ENCODE data around the gene PON2. TPM values are rescaled to one million over a fixed set of nuclear protein-coding genes. Genes with fewer than 3 reads are reported as not detected.

Gene PON2
- total and polyA plus RNA-seq, 10 donors, result 7.6 to 56.8 (median 32.7) TPM

GRCh38 chr7:95421000-95421846 is 13.6 kb downstream of the PON2 start:
- intact Hi-C loops (cut with DNase I; ENCODE audit: low total_unique reads), result no loop called here
- 81 to 91% (median 87%) methylated on average over 2 of the region's 2 CpGs for WGBS, 5 donors
- H3K9me3 ChIP-seq, result no peaks in the 10 kb centered on the region
- H3K4me3 ChIP-seq, result no peak overlapping the region
- no peaks in the 10 kb centered on the region for H3K4me1 ChIP-seq
- H3K27me3 ChIP-seq (replicated peaks in 1 of 7), result no peaks in the 10 kb centered on the region
- no peak overlapping the region for H3K27ac ChIP-seq
- no peak for DNase-seq
- peaks cover 0 to 10% (median 0%) of the 10 kb centered on the region in 6 donors for H3K36me3 ChIP-seq
- peak in 1 of 3 donors; percentile 35 for TF ChIP-seq POLR2AphosphoS5 (IDR thresholded peaks at IDR 0.05)
- TF ChIP-seq POLR2A (IDR thresholded peaks at IDR 0.05), result no peak
- TF ChIP-seq, protein P1, sequence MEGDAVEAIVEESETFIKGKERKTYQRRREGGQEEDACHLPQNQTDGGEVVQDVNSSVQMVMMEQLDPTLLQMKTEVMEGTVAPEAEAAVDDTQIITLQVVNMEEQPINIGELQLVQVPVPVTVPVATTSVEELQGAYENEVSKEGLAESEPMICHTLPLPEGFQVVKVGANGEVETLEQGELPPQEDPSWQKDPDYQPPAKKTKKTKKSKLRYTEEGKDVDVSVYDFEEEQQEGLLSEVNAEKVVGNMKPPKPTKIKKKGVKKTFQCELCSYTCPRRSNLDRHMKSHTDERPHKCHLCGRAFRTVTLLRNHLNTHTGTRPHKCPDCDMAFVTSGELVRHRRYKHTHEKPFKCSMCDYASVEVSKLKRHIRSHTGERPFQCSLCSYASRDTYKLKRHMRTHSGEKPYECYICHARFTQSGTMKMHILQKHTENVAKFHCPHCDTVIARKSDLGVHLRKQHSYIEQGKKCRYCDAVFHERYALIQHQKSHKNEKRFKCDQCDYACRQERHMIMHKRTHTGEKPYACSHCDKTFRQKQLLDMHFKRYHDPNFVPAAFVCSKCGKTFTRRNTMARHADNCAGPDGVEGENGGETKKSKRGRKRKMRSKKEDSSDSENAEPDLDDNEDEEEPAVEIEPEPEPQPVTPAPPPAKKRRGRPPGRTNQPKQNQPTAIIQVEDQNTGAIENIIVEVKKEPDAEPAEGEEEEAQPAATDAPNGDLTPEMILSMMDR (IDR thresholded peaks at IDR 0.05 in 8 of 11, conservative IDR thresholded peaks at IDR 0.05 in 3 of 11), result no peak

GRCh38 chr7:95412075-95412474 is 22.8 kb downstream of the PON2 start:
- no peak for DNase-seq
- H3K27me3 ChIP-seq (replicated peaks in 1 of 7), result no peaks in the 10 kb centered on the region
- 80 to 92% (median 90%) methylated on average over 4 of the region's 4 CpGs for WGBS, 5 donors
- no peak for TF ChIP-seq POLR2A (IDR thresholded peaks at IDR 0.05)
- TF ChIP-seq, protein P1 (IDR thresholded peaks at IDR 0.05 in 8 of 11, conservative IDR thresholded peaks at IDR 0.05 in 3 of 11), result no peak
- TF ChIP-seq POLR2AphosphoS5 (IDR thresholded peaks at IDR 0.05), result no peak
- H3K9me3 ChIP-seq, result no peaks in the 10 kb centered on the region
- no peak overlapping the region for H3K4me3 ChIP-seq
- no peaks in the 10 kb centered on the region for H3K4me1 ChIP-seq
- H3K27ac ChIP-seq, result no peak overlapping the region
- H3K36me3 ChIP-seq, result peaks cover 0 to 37% (median 2%) of the 10 kb centered on the region in 6 donors
- intact Hi-C loops (cut with DNase I; ENCODE audit: low total_unique reads), result no loop called here

- intact Hi-C loops (cut with DNase I; ENCODE audit: low total_unique reads), result no loop called here
- WGBS, 5 donors, result 76 to 88% (median 84%) methylated on average over 4 of the region's 4 CpGs
- H3K27me3 ChIP-seq (replicated peaks in 1 of 7), result no peaks in the 10 kb centered on the region
These were observed 23.2 kb downstream of the PON2 start for GRCh38 chr7:95411666-95412065.

GRCh38 chr7:95411036-95411435 is 23.8 kb downstream of the PON2 start:
- intact Hi-C loops (cut with DNase I; ENCODE audit: low total_unique reads), result no loop called here
- Histone ChIP-seq H3K27ac (no peak overlapping the region), H3K4me3 (no peak overlapping the region), H3K27me3 (replicated peaks in 1 of 7) (no peaks in the 10 kb centered on the region), H3K4me1 (no peaks in the 10 kb centered on the region), H3K36me3 (peaks cover 0 to 47% (median 2%) of the 10 kb centered on the region in 6 donors), H3K9me3 (no peaks in the 10 kb centered on the region)
- WGBS, 5 donors, result 89 to 98% (median 96%) methylated on average over 3 of the region's 3 CpGs
- TF ChIP-seq POLR2A (IDR thresholded peaks at IDR 0.05) (no peak), POLR2AphosphoS5 (IDR thresholded peaks at IDR 0.05) (no peak)
- TF ChIP-seq, protein P1 (IDR thresholded peaks at IDR 0.05 in 8 of 11, conservative IDR thresholded peaks at IDR 0.05 in 3 of 11), result no peak
- DNase-seq, result no peak

More at GRCh38 chr7:95411666-95412065, 23.2 kb downstream of the PON2 start:
- H3K9me3 ChIP-seq, result no peaks in the 10 kb centered on the region
- TF ChIP-seq POLR2A (IDR thresholded peaks at IDR 0.05) (no peak), POLR2AphosphoS5 (IDR thresholded peaks at IDR 0.05) (no peak)
- TF ChIP-seq, protein P1 (IDR thresholded peaks at IDR 0.05 in 8 of 11, conservative IDR thresholded peaks at IDR 0.05 in 3 of 11), result no peak
- no peak for DNase-seq
- peaks cover 0 to 40% (median 2%) of the 10 kb centered on the region in 6 donors for H3K36me3 ChIP-seq
- no peaks in the 10 kb centered on the region for H3K4me1 ChIP-seq
- H3K27ac ChIP-seq, result no peak overlapping the region
- H3K4me3 ChIP-seq, result no peak overlapping the region

All from spleen (tissue), 11 donors.